ENCODE results near the gene SEL1L.

SEL1L gene

DNA sequence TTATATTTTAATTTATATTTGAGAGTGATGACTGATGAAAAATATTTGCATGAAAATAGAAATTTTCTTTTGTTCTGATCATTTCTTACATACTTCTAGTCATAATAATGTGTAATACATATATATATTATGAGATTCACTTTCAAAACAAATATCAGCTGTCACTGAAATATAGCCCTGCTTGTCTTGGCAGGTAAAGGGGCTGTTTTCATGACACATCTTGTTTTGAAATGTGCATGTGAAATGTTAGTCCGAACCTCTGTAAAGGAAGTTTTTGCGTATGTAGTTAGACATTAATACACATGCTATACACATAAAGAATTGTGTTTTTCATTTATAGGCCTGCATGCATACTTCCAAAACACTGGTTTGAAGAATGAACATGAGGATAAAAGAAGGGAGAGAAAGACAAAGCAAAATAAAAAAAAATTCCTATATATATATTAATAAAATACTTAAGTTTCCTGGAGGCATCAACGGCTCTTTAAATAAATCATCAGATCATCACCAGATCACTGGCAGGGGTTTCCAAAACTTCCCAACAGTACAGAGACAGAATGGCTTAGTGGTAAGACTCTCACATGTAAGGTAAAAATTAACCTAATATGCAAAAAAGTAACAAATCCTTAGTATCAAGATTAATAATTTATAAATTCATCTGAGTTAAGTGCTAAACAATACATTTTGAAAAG lies 60.1 kb downstream of the SEL1L start:
- TF ChIP-seq SIN3A (IDR thresholded peaks at IDR 0.05; ENCODE audit: borderline replicate concordance, insufficient read depth, low read length) (no peak), POLR2AphosphoS5 (IDR thresholded peaks at IDR 0.05; ENCODE audit: low read depth, low read length) (no peak), FOXP2 (optimal IDR thresholded peaks at IDR 0.05; ENCODE audit: borderline replicate concordance, extremely low read depth, extremely low read length, insufficient read depth) (no peak), TAF1 (IDR thresholded peaks at IDR 0.05; ENCODE audit: borderline replicate concordance, insufficient read depth, low read length) (no peak)
- TF ChIP-seq, protein P1, sequence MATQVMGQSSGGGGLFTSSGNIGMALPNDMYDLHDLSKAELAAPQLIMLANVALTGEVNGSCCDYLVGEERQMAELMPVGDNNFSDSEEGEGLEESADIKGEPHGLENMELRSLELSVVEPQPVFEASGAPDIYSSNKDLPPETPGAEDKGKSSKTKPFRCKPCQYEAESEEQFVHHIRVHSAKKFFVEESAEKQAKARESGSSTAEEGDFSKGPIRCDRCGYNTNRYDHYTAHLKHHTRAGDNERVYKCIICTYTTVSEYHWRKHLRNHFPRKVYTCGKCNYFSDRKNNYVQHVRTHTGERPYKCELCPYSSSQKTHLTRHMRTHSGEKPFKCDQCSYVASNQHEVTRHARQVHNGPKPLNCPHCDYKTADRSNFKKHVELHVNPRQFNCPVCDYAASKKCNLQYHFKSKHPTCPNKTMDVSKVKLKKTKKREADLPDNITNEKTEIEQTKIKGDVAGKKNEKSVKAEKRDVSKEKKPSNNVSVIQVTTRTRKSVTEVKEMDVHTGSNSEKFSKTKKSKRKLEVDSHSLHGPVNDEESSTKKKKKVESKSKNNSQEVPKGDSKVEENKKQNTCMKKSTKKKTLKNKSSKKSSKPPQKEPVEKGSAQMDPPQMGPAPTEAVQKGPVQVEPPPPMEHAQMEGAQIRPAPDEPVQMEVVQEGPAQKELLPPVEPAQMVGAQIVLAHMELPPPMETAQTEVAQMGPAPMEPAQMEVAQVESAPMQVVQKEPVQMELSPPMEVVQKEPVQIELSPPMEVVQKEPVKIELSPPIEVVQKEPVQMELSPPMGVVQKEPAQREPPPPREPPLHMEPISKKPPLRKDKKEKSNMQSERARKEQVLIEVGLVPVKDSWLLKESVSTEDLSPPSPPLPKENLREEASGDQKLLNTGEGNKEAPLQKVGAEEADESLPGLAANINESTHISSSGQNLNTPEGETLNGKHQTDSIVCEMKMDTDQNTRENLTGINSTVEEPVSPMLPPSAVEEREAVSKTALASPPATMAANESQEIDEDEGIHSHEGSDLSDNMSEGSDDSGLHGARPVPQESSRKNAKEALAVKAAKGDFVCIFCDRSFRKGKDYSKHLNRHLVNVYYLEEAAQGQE (IDR thresholded peaks at IDR 0.05; ENCODE audit: insufficient read depth in 1 of 2, low read depth in 2 of 2, low read length in 2 of 2) = no peak

DNA sequence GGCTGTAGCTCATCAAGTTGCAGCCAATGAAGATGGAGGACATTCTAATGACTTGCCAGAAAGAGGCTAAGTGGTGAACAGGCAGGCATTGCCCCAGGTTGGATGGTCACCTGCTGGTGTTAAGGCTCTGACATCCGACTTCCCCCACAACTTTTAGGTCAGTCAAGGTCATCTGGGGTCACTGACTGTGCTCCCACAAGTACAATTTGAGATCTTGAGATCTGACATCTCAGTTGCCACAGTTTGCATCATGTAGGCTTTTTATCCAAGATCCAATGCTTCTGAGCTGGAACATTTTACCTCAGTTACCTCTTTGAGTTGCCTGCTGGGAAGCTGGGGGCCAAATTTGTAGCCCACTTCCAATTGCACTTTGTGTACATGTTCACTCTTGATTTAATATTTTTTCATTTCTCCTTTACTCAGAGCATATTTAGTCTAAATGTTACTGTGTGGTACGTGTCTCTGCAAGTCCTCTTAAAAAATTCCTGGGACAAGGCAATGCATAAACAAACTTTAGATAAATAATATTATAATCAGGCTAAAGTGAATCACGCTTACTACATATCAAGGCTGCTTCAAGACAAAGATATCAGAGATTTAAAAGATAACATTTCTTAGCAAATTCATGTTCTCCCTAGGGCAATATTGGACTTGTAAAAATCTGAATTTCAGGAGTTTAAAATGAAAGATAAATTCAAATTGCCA lies 61.4 kb downstream of the SEL1L start:
- no peak for TF ChIP-seq FOXP2 (optimal IDR thresholded peaks at IDR 0.05; ENCODE audit: borderline replicate concordance, extremely low read depth, extremely low read length, insufficient read depth)
- no peak for TF ChIP-seq POLR2AphosphoS5 (IDR thresholded peaks at IDR 0.05; ENCODE audit: low read depth, low read length)
- TF ChIP-seq SIN3A (IDR thresholded peaks at IDR 0.05; ENCODE audit: borderline replicate concordance, insufficient read depth, low read length) = no peak
- TF ChIP-seq TAF1 (IDR thresholded peaks at IDR 0.05; ENCODE audit: borderline replicate concordance, insufficient read depth, low read length) = no peak
- TF ChIP-seq, protein P1 (IDR thresholded peaks at IDR 0.05; ENCODE audit: insufficient read depth in 1 of 2, low read depth in 2 of 2, low read length in 2 of 2) = no peak

DNA sequence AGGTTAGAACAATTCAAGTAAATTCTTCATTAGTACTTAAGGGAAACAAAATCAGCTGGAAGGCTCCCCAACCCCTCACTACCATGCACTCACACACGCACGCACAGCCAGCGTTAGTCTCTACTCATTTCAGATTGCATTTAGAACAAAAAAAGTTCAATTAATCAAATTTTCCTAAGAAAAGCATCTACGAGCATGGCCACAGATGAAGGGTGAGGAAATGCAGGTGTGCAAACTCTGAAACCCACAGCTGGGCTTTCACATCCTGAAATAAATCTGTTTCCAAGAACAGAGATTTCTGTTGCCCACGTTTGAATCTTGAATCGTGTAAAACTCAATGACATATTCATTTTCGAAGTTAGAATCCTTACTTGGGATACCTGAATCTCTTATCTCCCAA lies 62.6 kb downstream of the SEL1L start:
- TF ChIP-seq POLR2AphosphoS5 (IDR thresholded peaks at IDR 0.05; ENCODE audit: low read depth, low read length) (no peak), TAF1 (IDR thresholded peaks at IDR 0.05; ENCODE audit: borderline replicate concordance, insufficient read depth, low read length) (no peak), SIN3A (IDR thresholded peaks at IDR 0.05; ENCODE audit: borderline replicate concordance, insufficient read depth, low read length) (no peak), FOXP2 (optimal IDR thresholded peaks at IDR 0.05; ENCODE audit: borderline replicate concordance, extremely low read depth, extremely low read length, insufficient read depth) (no peak)
- TF ChIP-seq, protein P1 (IDR thresholded peaks at IDR 0.05; ENCODE audit: insufficient read depth in 1 of 2, low read depth in 2 of 2, low read length in 2 of 2) = no peak

- TF ChIP-seq SIN3A (IDR thresholded peaks at IDR 0.05; ENCODE audit: borderline replicate concordance, insufficient read depth, low read length) (no peak), POLR2AphosphoS5 (IDR thresholded peaks at IDR 0.05; ENCODE audit: low read depth, low read length) (no peak), FOXP2 (optimal IDR thresholded peaks at IDR 0.05; ENCODE audit: borderline replicate concordance, extremely low read depth, extremely low read length, insufficient read depth) (no peak), TAF1 (IDR thresholded peaks at IDR 0.05; ENCODE audit: borderline replicate concordance, insufficient read depth, low read length) (no peak)
- TF ChIP-seq, protein P1 (IDR thresholded peaks at IDR 0.05; ENCODE audit: insufficient read depth in 1 of 2, low read depth in 2 of 2, low read length in 2 of 2) = no peak
Measured at GRCh38 chr14:81466854-81467253, 66.8 kb downstream of the SEL1L start.

All from PFSK-1 (cell line).